H1 (cell line): Measurements from ENCODE around the gene SLC5A2. TPM values are rescaled to one million over a fixed set of nuclear protein-coding genes. Genes with fewer than 3 reads are reported as not detected.
A peak's percentile ranks its signal among the peaks of the same experiment; 100 is the strongest.

Experiments
- CTCF ChIA-PET: fragments of 300-600 bp; sonication (Branson Sonifier 250); formaldehyde crosslinking; loops from one replicate; lab custom pipeline; 2021; ENCODE audit not compliant: partially characterized antibody; lab: Charles Lee
- POLR2A ChIA-PET: fragments of 300-600 bp; sonication (Branson Sonifier 250); formaldehyde crosslinking; loops from one replicate; lab custom pipeline; 2021; ENCODE audit warnings: inconsistent platforms; ENCODE audit not compliant: partially characterized antibody; lab: Charles Lee
- DNase-seq, 2 experiments: peaks; one replicate each; pipeline versions ENCODE4 v3.0.0 to v3.0.0-alpha.2; 2010 to 2022; ENCODE audit warnings: low spot score in 2 of 2, low read depth in 1 of 2, mixed read lengths in 1 of 2
- FAIRE-seq: peaks from 2 replicates; lab custom pipeline; 2011; peaks lifted over from hg19 to GRCh38; lab: Jason Lieb, UNC
- H2AFZ ChIP-seq: 2 replicates; pipeline ENCODE4 v1.8.1; 2012; ENCODE audit warnings: low read length, inconsistent platforms
- H2AK5ac ChIP-seq: 2 replicates; pipeline ENCODE4 v1.6.1; 2013; ENCODE audit warnings: low read depth, low read length
- H2BK120ac ChIP-seq: replicated peaks from 2 replicates; pipeline ENCODE3; 2013; ENCODE audit warnings: low read depth, low read length, inconsistent platforms
- H2BK12ac ChIP-seq: 2 replicates; pipeline ENCODE4 v1.6.1; 2013; ENCODE audit warnings: low read depth, low read length
- H2BK15ac ChIP-seq: 2 replicates; pipeline ENCODE4 v1.6.1; 2013; ENCODE audit warnings: low read length
- H2BK20ac ChIP-seq: 2 replicates; pipeline ENCODE4 v1.6.1; 2013; ENCODE audit warnings: low read length
- H2BK5ac ChIP-seq: 2 replicates; pipeline ENCODE4 v1.6.1; 2013; ENCODE audit warnings: low read depth, low read length
- H3K14ac ChIP-seq: 2 replicates; pipeline ENCODE4 v1.6.1; 2013; ENCODE audit warnings: inconsistent platforms; ENCODE audit not compliant: insufficient read length
- H3K18ac ChIP-seq: 2 replicates; pipeline ENCODE4 v1.6.1; 2013; ENCODE audit warnings: low read length; ENCODE audit errors: extremely low read depth
- H3K23ac ChIP-seq: 2 replicates; pipeline ENCODE4 v1.6.1; 2013; ENCODE audit warnings: inconsistent platforms; ENCODE audit not compliant: insufficient read length
- H3K23me2 ChIP-seq: 2 replicates; pipeline ENCODE4 v1.6.1; 2013; ENCODE audit warnings: low read depth, low read length
- H3K27ac ChIP-seq: 2 replicates; pipeline ENCODE4 v1.6.1; 2011; ENCODE audit warnings: low read depth, low read length, inconsistent platforms
- H3K27me3 ChIP-seq, 4 experiments: replicated peaks in 1 of 4; 1 replicate in 1 of 4; 2 replicates in 3 of 4; pipeline versions ENCODE4 v1.6.1 to v1.8.1; 2011 to 2013; ENCODE audit warnings: low read length in 3 of 4, mild to moderate bottlenecking in 3 of 4, inconsistent platforms in 2 of 4, mixed read lengths in 2 of 4, moderate library complexity in 1 of 4; ENCODE audit not compliant: control insufficient read depth in 3 of 4, insufficient read depth in 3 of 4; ENCODE audit errors: extremely low read depth in 1 of 4
- H3K36me3 ChIP-seq, 4 experiments: 2 replicates each; pipeline versions ENCODE4 v1.6.1 to v1.8.1; 2011 to 2013; ENCODE audit warnings: mild to moderate bottlenecking in 4 of 4, low read length in 3 of 4, moderate library complexity in 2 of 4, control low read depth in 1 of 4, inconsistent platforms in 1 of 4; ENCODE audit not compliant: insufficient read depth in 4 of 4, control insufficient read depth in 2 of 4
- H3K4ac ChIP-seq: replicated peaks from 2 replicates; pipeline ENCODE3; 2013; ENCODE audit warnings: low read length, low read depth, mixed read lengths, inconsistent platforms; ENCODE audit not compliant: insufficient read length
- H3K4me1 ChIP-seq, 4 experiments: replicated peaks in 1 of 4; 1 replicate in 1 of 4; 2 replicates in 3 of 4; pipeline versions ENCODE4 v1.6.1 to v1.8.1; 2011 to 2013; ENCODE audit warnings: low read length in 3 of 4, inconsistent platforms in 2 of 4, mixed read lengths in 1 of 4; ENCODE audit not compliant: insufficient read depth in 4 of 4, control insufficient read depth in 3 of 4
- H3K4me2 ChIP-seq, 2 experiments: 2 replicates each; pipeline versions ENCODE4 v1.6.1 to v1.8.1; 2011 to 2013; ENCODE audit warnings: low read depth in 2 of 2, low read length in 2 of 2, control low read depth in 1 of 2, inconsistent platforms in 1 of 2, mild to moderate bottlenecking in 1 of 2; ENCODE audit not compliant: insufficient read depth in 1 of 2
- H3K4me3 ChIP-seq, 4 experiments: fragments of 200-600, 300-600 bp in 1 of 4; sonication (generic), shearing (Covaris generic), sonication (Bioruptor Twin) in 1 of 4; 2 replicates each; pipeline versions ENCODE4 v1.5.1 to v1.8.1; 2011 to 2016; ENCODE audit warnings: low read length in 4 of 4, low read depth in 3 of 4, control low read depth in 2 of 4, inconsistent platforms in 2 of 4, mild to moderate bottlenecking in 2 of 4, mixed read lengths in 1 of 4, moderate library complexity in 1 of 4; ENCODE audit not compliant: insufficient read depth in 2 of 4; ENCODE audit errors: extremely low read depth in 1 of 4
- H3K56ac ChIP-seq: replicated peaks from 2 replicates; pipeline ENCODE3; 2013; ENCODE audit warnings: low read depth, mild to moderate bottlenecking, mixed read lengths, low read length, inconsistent platforms; ENCODE audit not compliant: insufficient read length
- H3K79me1 ChIP-seq: 2 replicates; pipeline ENCODE4 v1.6.1; 2013; ENCODE audit warnings: low read depth, low read length, control low read depth
- H3K79me2 ChIP-seq, 2 experiments: 2 replicates each; pipeline versions ENCODE4 v1.6.1 to v1.8.1; 2012 to 2013; ENCODE audit warnings: low read length in 2 of 2, mild to moderate bottlenecking in 2 of 2, inconsistent platforms in 1 of 2; ENCODE audit not compliant: insufficient read depth in 2 of 2, control insufficient read depth in 1 of 2
- H3K9ac ChIP-seq, 4 experiments: replicated peaks in 1 of 4; 1 replicate in 1 of 4; 2 replicates in 3 of 4; pipeline versions ENCODE4 v1.6.1 to v1.8.1; 2011 to 2013; ENCODE audit warnings: low read depth in 3 of 4, low read length in 3 of 4, control low read depth in 2 of 4, mild to moderate bottlenecking in 2 of 4, moderate library complexity in 2 of 4, inconsistent platforms in 1 of 4; ENCODE audit errors: extremely low read depth in 1 of 4
- H3K9me3 ChIP-seq, 2 experiments: 2 replicates each; pipeline versions ENCODE4 v1.6.1 to v1.8.1; 2012 to 2013; ENCODE audit warnings: mild to moderate bottlenecking in 2 of 2, moderate library complexity in 2 of 2, control low read depth in 1 of 2, inconsistent platforms in 1 of 2, low read depth in 1 of 2, low read length in 1 of 2, mixed read lengths in 1 of 2; ENCODE audit not compliant: insufficient read depth in 2 of 2
- H4K20me1 ChIP-seq, 2 experiments: replicated peaks in 1 of 2; 2 replicates each; pipeline versions ENCODE3 to v1.8.1; 2011 to 2013; ENCODE audit warnings: inconsistent platforms in 2 of 2, low read length in 2 of 2, mild to moderate bottlenecking in 1 of 2; ENCODE audit not compliant: insufficient read depth in 2 of 2, control insufficient read depth in 1 of 2
- H4K5ac ChIP-seq: 2 replicates; pipeline ENCODE4 v1.6.1; 2013; ENCODE audit warnings: low read length, low read depth, mixed read lengths, inconsistent platforms; ENCODE audit not compliant: insufficient read length
- H4K8ac ChIP-seq: 2 replicates; pipeline ENCODE4 v1.8.0; 2013; ENCODE audit warnings: mild to moderate bottlenecking, moderate library complexity, low read length, inconsistent platforms; ENCODE audit not compliant: insufficient read depth; ENCODE audit errors: extremely low read depth
- H4K91ac ChIP-seq: replicated peaks from 2 replicates; pipeline ENCODE3; 2013; ENCODE audit warnings: low read length, mixed read lengths, inconsistent platforms; ENCODE audit not compliant: insufficient read length
- CTBP2 ChIP-seq: IDR thresholded peaks from 2 replicates; pipeline ENCODE4 v1.7.0; 2011; ENCODE audit warnings: borderline replicate concordance, mild to moderate bottlenecking, moderate library complexity, mixed read lengths, low read length; ENCODE audit not compliant: insufficient read depth, insufficient read length
- FOSL1 ChIP-seq: IDR thresholded peaks from 2 replicates; pipeline ENCODE4 v1.6.1; 2011; ENCODE audit warnings: mild to moderate bottlenecking, low read depth, low read length, moderate library complexity; ENCODE audit not compliant: insufficient read depth
- WGBS, 2 experiments: shearing (Covaris generic) in 1 of 2; methylation state at CpG; one replicate each; pipeline versions ENCODE4 v1.1.6 to v1.1.7; 2013 to 2015; ENCODE audit warnings: low lambda C conversion rate in 2 of 2, mixed read lengths in 2 of 2, inconsistent platforms in 1 of 2, low coverage in 1 of 2, missing lambda C conversion rate in 1 of 2; ENCODE audit not compliant: insufficient replicate concordance in 2 of 2, insufficient coverage in 1 of 2, insufficient read length in 1 of 2; ENCODE audit errors: extremely low coverage in 1 of 2, missing lambda C conversion rate in 1 of 2; 5-methylcytosine and 5-hydroxymethylcytosine counted together
- polyA plus RNA-seq, 7 experiments: library from polyadenylated mRNA; depleted of rRNA in 3 of 7; stranded (reverse) in 5 of 7; unstranded in 2 of 7; fragments of >200 nt in 5 of 7; fragments of 200-250 nt in 2 of 7; gene quantifications; 1 replicate in 5 of 7; 2 replicates in 1 of 7; 4 replicates in 1 of 7; pipeline versions ENCODE4 v1.2.1 to v1.2.3, GENCODE V29; 2011 to 2013; ENCODE audit warnings: missing spikeins in 2 of 7, mixed read lengths in 2 of 7
- total RNA-seq: library from RNA; stranded (reverse); fragmentation: NEBNext Ultra II Directional; extraction: Animal tissue kit (Norgen Biotek cat#: 25700); gene quantifications from 2 replicates; pipeline ENCODE4 v1.2.1, GENCODE V29; 2021

SLC5A2 gene
- total and polyA plus RNA-seq, 2 of the 8 experiments (the other 6 are each of a cell fraction or from before 2014, with no cell fraction given): 0.56 to 4.4 TPM

- Histone ChIP-seq H2BK15ac (no peak overlapping the region), H3K27me3 (peaks cover 2 to 38% (median 31%) of the 10 kb centered on the region in 4 experiments), H3K4me2 (peak overlapping the region in 1 of 2 experiments; percentile 67; a peak in 1 of 4 replicates), H3K14ac (no peak overlapping the region), H2BK5ac (no peak overlapping the region), H2BK120ac (no peak overlapping the region), H3K23ac (no peak overlapping the region), H3K4ac (no peak overlapping the region)
- POLR2A ChIA-PET: interaction anchor here (0.5 to 1.2 kb wide), 3 partner anchors 11 to 241 kb away, joined by 3 read pairs; no protein-coding TSS in a partner anchor
- CTCF ChIA-PET: interaction anchor here (0.5 to 5.1 kb wide), 7 partner anchors 12 to 150 kb away, joined by 3 to 35 read pairs (median 3); no protein-coding TSS in a partner anchor
- no peak for TF ChIP-seq FOSL1
- no peak for TF ChIP-seq CTBP2
- TF ChIP-seq, all 59 proteins: peak for 0
- no peak for FAIRE-seq
- peaks cover 0 to 12% (median 3%) of the 10 kb centered on the region in 4 experiments; a peak in 5 of 7 replicates for H3K4me1 ChIP-seq
- H3K4me3 ChIP-seq: no peak overlapping the region; a peak in 1 of 8 replicates
- H3K18ac ChIP-seq: no peak overlapping the region
- H4K91ac ChIP-seq: no peak overlapping the region
- no peak overlapping the region for H2BK20ac ChIP-seq
- no peaks in the 10 kb centered on the region for H3K79me2 ChIP-seq
- no peak overlapping the region for H4K5ac ChIP-seq
- H3K9ac ChIP-seq: no peak overlapping the region
- H3K9me3 ChIP-seq: no peaks in the 10 kb centered on the region
- H3K27ac ChIP-seq: no peak overlapping the region
- no peak for DNase-seq
- peak overlapping the region; percentile 62; the same call in 1 of the 2 replicates for H4K8ac ChIP-seq
- 86% methylated on average over 17 of the region's 17 CpGs; no CpG with 5 or more reads in 1 of the 2 experiments for WGBS, 2 experiments
- H3K23me2 ChIP-seq: peaks cover 19% of the 10 kb centered on the region; the same call in 1 of the 2 replicates
- H2AK5ac ChIP-seq: no peak overlapping the region
- H2AFZ ChIP-seq: no peak overlapping the region
- H3K79me1 ChIP-seq: no peaks in the 10 kb centered on the region
- peaks cover 0 to 3% of the 10 kb centered on the region in 2 experiments for H4K20me1 ChIP-seq
- H3K36me3 ChIP-seq: no peaks in the 10 kb centered on the region
- H2BK12ac ChIP-seq: no peak overlapping the region
- H3K56ac ChIP-seq: no peak overlapping the region
These were observed 9.5 kb upstream of the SLC5A2 start for GRCh38 chr16:31473264-31473984.
